K562 (cell line): ENCODE results near the gene CPEB1.
"Not testable (repeated sequence)": the region's sequence is repeated elsewhere in the genome, so short reads cannot be mapped to it uniquely, and the experiment has no call there.

Experiments used
- EZH2 ChIP-seq: IDR thresholded peaks from 2 replicates; pipeline ENCODE4 v1.6.1; 2012; ENCODE audit warnings: low read depth, mild to moderate bottlenecking, inconsistent platforms, low read length, borderline replicate concordance
- FOXK1 ChIP-seq: sonication (generic); formaldehyde crosslinking; IDR thresholded peaks from 2 replicates; pipeline ENCODE4 v1.8.0; 2022; ENCODE audit warnings: missing genetic modification reagents, mild to moderate bottlenecking, borderline replicate concordance
- FOXK2 ChIP-seq, 2 experiments: fragments of 450-650 bp; IDR thresholded peaks in 1 of 2; conservative IDR thresholded peaks in 1 of 2; 2 replicates each; pipeline ENCODE4 v1.6.1; 2016; ENCODE audit warnings: low read depth in 2 of 2, mild to moderate bottlenecking in 1 of 2
- NRF1 ChIP-seq, 2 experiments: fragments of 450-650 bp; IDR thresholded peaks in 1 of 2; conservative IDR thresholded peaks in 1 of 2; 2 replicates each; pipeline ENCODE4 v1.6.1; 2014; ENCODE audit warnings: mild to moderate bottlenecking in 2 of 2
- POLR3A ChIP-seq: IDR thresholded peaks from 2 replicates; pipeline ENCODE4 v1.6.1; 2011; ENCODE audit warnings: borderline replicate concordance, mild to moderate bottlenecking, moderate library complexity; ENCODE audit not compliant: insufficient read length, insufficient read depth; ENCODE audit errors: extremely low read depth
- ZNF699 ChIP-seq: fragments of 250-450 bp; sonication (Bioruptor Pico); IDR thresholded peaks from 2 replicates; pipeline ENCODE4 v1.8.0; 2021; ENCODE audit warnings: mild to moderate bottlenecking, moderate library complexity; ENCODE audit not compliant: insufficient replicate concordance
- ZNF785 ChIP-seq: fragments of 250-450 bp; sonication (Bioruptor Pico); IDR thresholded peaks from 2 replicates; pipeline ENCODE4 v1.4.0; 2020; ENCODE audit warnings: mild to moderate bottlenecking

- not testable (repeated sequence) for TF ChIP-seq ZNF785 (CRISPR knock-in tag); FOXK2 (conservative IDR thresholded peaks at IDR 0.05 in 1 of 2, IDR thresholded peaks at IDR 0.05 in 1 of 2; ENCODE audit: low read depth in 2 of 2); EZH2; ZNF699; POLR3A; FOXK1 (CRISPR knock-in tag); NRF1 (conservative IDR thresholded peaks at IDR 0.05 in 1 of 2, IDR thresholded peaks at IDR 0.05 in 1 of 2)
Observed at GRCh38 chr15:82502700-82503339, 144.3 kb downstream of the CPEB1 start.
